Measurements from ENCODE around the gene TIGD6. TPM values are rescaled to one million over a fixed set of nuclear protein-coding genes. Genes with fewer than 3 reads are reported as not detected.
"Not testable (repeated sequence)": the region's sequence is repeated elsewhere in the genome, so short reads cannot be mapped to it uniquely, and the experiment has no call there.

The TIGD6 gene
- total and polyA plus RNA-seq, 12 donors = 2.1 to 4.2 (median 2.8) TPM

GRCh38 chr5:149946118-149946517 is 54.3 kb downstream of the TIGD6 start:
- intact Hi-C loops (cut with DNase I) = no loop called here
- 86 to 97% methylated on average over 3 of the region's 3 CpGs for WGBS, 2 donors
- Histone ChIP-seq H3K4me3 (no peak overlapping the region), H3K4me1 (no peaks in the 10 kb centered on the region), H3K36me3 (no peaks in the 10 kb centered on the region), H3K9me3 (no peaks in the 10 kb centered on the region), H3K27ac (no peak overlapping the region), H3K27me3 (peaks cover 0 to 3% (median 0%) of the 10 kb centered on the region in 7 donors)
- ATAC-seq (no peak), DNase-seq (no peak)
- no peak for TF ChIP-seq CTCF (IDR thresholded peaks at IDR 0.05)

GRCh38 chr5:149944666-149945065 is 55.8 kb downstream of the TIGD6 start, which contains the start of gene PDE6A:
Gene PDE6A (minus strand): TSS chr5:149944793. CDS start chr5:149944673, 120 bp downstream.
- peaks cover 0 to 6% (median 4%) of the 10 kb centered on the region in 9 donors for H3K4me1 ChIP-seq
- no peaks in the 10 kb centered on the region for H3K9me3 ChIP-seq
- H3K4me3 ChIP-seq = no peak within 1 kb of the TSS
- intact Hi-C loops (cut with DNase I) = no loop called here
- no peak within 1 kb of the TSS for H3K27ac ChIP-seq
- no peak for TF ChIP-seq CTCF (IDR thresholded peaks at IDR 0.05)
- 96 to 98% methylated on average over 2 of the region's 2 CpGs for WGBS, 2 donors
- H3K36me3 ChIP-seq = no peaks in the 10 kb centered on the region
- ATAC-seq = no peak
- no peak for DNase-seq
- peaks cover 0 to 3% (median 0%) of the 10 kb centered on the region in 7 donors for H3K27me3 ChIP-seq

- H3K36me3 ChIP-seq; H3K4me3 ChIP-seq; H3K27ac ChIP-seq; H3K9me3 ChIP-seq; ATAC-seq; DNase-seq; H3K27me3 ChIP-seq; intact Hi-C loops (cut with DNase I): not testable (repeated sequence)
- H3K4me1 ChIP-seq = peaks cover 0 to 19% (median 12%) of the 10 kb centered on the region in 9 donors
- 77 to 94% methylated on average over 6 of the region's 6 CpGs for WGBS, 2 donors
These were observed 57.1 kb downstream of the TIGD6 start for GRCh38 chr5:149943177-149943949.

Other genes with a start within 250 kb of the TIGD6 start
- under 1 TPM in 6 of 10 donors, not detected in 4; 0.07 to 0.28 (median 0.17) TPM for gene PDE6A, start 55.9 kb downstream of the TIGD6 start, total RNA-seq
- gene PDE6A, start 55.9 kb downstream of the TIGD6 start, polyA plus RNA-seq = under 1 TPM in 1 of 2 donors, not detected in 1; 0.06 TPM
- gene SLC26A2, start 39.9 kb downstream of the TIGD6 start, total RNA-seq = 1 to 10 TPM; 3.8 to 7.3 (median 5.4) TPM
- 1 to 10 TPM; 1.3 to 9.6 TPM for gene SLC26A2, start 39.9 kb downstream of the TIGD6 start, polyA plus RNA-seq
- 10 to 100 TPM; 12.7 to 17.8 (median 14.9) TPM for gene HMGXB3, start 85 bp upstream of the TIGD6 start, total RNA-seq
- gene HMGXB3, start 85 bp upstream of the TIGD6 start, polyA plus RNA-seq = 10 to 100 TPM; 12.8 to 17.9 TPM
- gene CSF1R, start 85.9 kb upstream of the TIGD6 start, total RNA-seq = 10 to 100 TPM in 7 of 10 donors, 1 to 10 TPM in 3; 6.8 to 83.9 (median 11.2) TPM
- 1 to 10 TPM; 4.8 to 6.4 TPM for gene CSF1R, start 85.9 kb upstream of the TIGD6 start, polyA plus RNA-seq
- 100 to 1,000 TPM in 1 of 10 donors, 10 to 100 TPM in 9; 15.5 to 101 (median 35.9) TPM for gene PDGFRB, start 155.2 kb upstream of the TIGD6 start, total RNA-seq
- 10 to 100 TPM; 49.1 to 54.3 TPM for gene PDGFRB, start 155.2 kb upstream of the TIGD6 start, polyA plus RNA-seq
- under 1 TPM in 1 of 10 donors, not detected in 9; 0.32 TPM for gene CDX1, start 166.1 kb upstream of the TIGD6 start, total RNA-seq
- under 1 TPM in 1 of 2 donors, not detected in 1; 0.13 TPM for gene CDX1, start 166.1 kb upstream of the TIGD6 start, polyA plus RNA-seq
- gene SLC6A7, start 189.4 kb upstream of the TIGD6 start, total RNA-seq = not detected
- gene SLC6A7, start 189.4 kb upstream of the TIGD6 start, polyA plus RNA-seq = not detected

Measured in heart right ventricle (tissue), 16 donors.